Spleen (tissue), 11 donors: ENCODE measurements around the gene MYO18A. TPM values are rescaled to one million over a fixed set of nuclear protein-coding genes. Genes with fewer than 3 reads are reported as not detected.

Experiments used
- DNase-seq: peaks from one replicate; pipeline ENCODE4 v3.0.0-alpha.2; 2020
- H3K27ac ChIP-seq, 8 donors: fragments of 200-600 bp; sonication (generic) in 7 of 8; 1 replicate in 4 of 8; 2 replicates in 4 of 8; pipeline versions ENCODE4 v1.5.0 to v1.8.0; 2016 to 2021; ENCODE audit warnings: inconsistent platforms in 4 of 8, mild to moderate bottlenecking in 4 of 8, moderate library complexity in 1 of 8
- H3K27me3 ChIP-seq, 7 donors: fragments of 200-600 bp; sonication (generic) in 6 of 7; replicated peaks in 1 of 7; 1 replicate in 4 of 7; 2 replicates in 3 of 7; pipeline versions ENCODE4 v1.5.0 to v1.8.0; 2016 to 2021; ENCODE audit warnings: inconsistent platforms in 3 of 7, mild to moderate bottlenecking in 1 of 7
- H3K36me3 ChIP-seq, 6 donors: fragments of 200-600 bp; sonication (generic) in 5 of 6; 1 replicate in 4 of 6; 2 replicates in 2 of 6; pipeline versions ENCODE4 v1.5.0 to v1.8.0; 2016 to 2021; ENCODE audit warnings: inconsistent platforms in 2 of 6
- H3K4me1 ChIP-seq, 6 donors: fragments of 200-600 bp; sonication (generic) in 5 of 6; 1 replicate in 3 of 6; 2 replicates in 3 of 6; pipeline versions ENCODE4 v1.5.0 to v1.8.0; 2016 to 2021; ENCODE audit warnings: inconsistent platforms in 3 of 6
- H3K4me3 ChIP-seq, 8 donors: fragments of 200-600 bp; sonication (generic) in 7 of 8; 1 replicate in 4 of 8; 2 replicates in 4 of 8; pipeline versions ENCODE4 v1.5.0 to v1.8.0; 2016 to 2021; ENCODE audit warnings: inconsistent platforms in 4 of 8, mild to moderate bottlenecking in 4 of 8, moderate library complexity in 2 of 8
- H3K9me3 ChIP-seq, 8 donors: fragments of 200-600 bp; sonication (generic) in 7 of 8; 1 replicate in 4 of 8; 2 replicates in 4 of 8; pipeline versions ENCODE4 v1.5.0 to v1.8.0; 2016 to 2021; ENCODE audit warnings: inconsistent platforms in 4 of 8
- POLR2A ChIP-seq, 3 donors: fragments of 450-650 bp; IDR thresholded peaks; one replicate each; pipeline ENCODE4 v1.5.1; 2017; ENCODE audit warnings: antibody characterized with exemption in 3 of 3, mild to moderate bottlenecking in 1 of 3
- POLR2AphosphoS5 ChIP-seq, 3 donors: sonication (generic); formaldehyde crosslinking; IDR thresholded peaks; one replicate each; pipeline ENCODE4 v1.5.1; 2017; ENCODE audit warnings: antibody characterized with exemption in 3 of 3
- WGBS, 5 donors: extraction: QIAGEN DNeasy Blood & Tissue Kit in 3 of 5; methylation state at CpG; one replicate each; pipeline versions ENCODE4 v1.1.5 to v1.1.7; 2013 to 2018; 5-methylcytosine and 5-hydroxymethylcytosine counted together
- intact Hi-C: fragments of 100-400 bp; cut with DNase I; formaldehyde crosslinking; loops from one replicate; pipeline ENCODE4 v1.15.0; 2023; ENCODE audit warnings: low total_unique reads
- polyA plus RNA-seq, 3 donors: library from polyadenylated mRNA; stranded (reverse); fragments of 200-250 nt; gene quantifications; one replicate each; pipeline ENCODE4 v1.2.1, GENCODE V29; 2013
- total RNA-seq, 7 donors: library from RNA; depleted of rRNA in 3 of 7; stranded (reverse); fragments of >200 nt in 3 of 7; fragmentation: NEBNext Ultra II Directional in 4 of 7; extraction: Animal tissue kit (Norgen Biotek cat#: 25700) in 4 of 7; gene quantifications; one replicate each; pipeline versions ENCODE4 v1.1.0 to v1.2.1, GENCODE V29; 2016 to 2021
- TF ChIP-seq, protein P1 (sequence below), 11 experiments: fragments of 200-600 bp in 7 of 11; fragments of 450-650 bp in 4 of 11; sonication (generic) in 4 of 11; IDR thresholded peaks in 8 of 11; conservative IDR thresholded peaks in 3 of 11; 1 replicate in 7 of 11; 2 replicates in 4 of 11; pipeline versions ENCODE4 v1.4.0 to v1.8.0; 2016 to 2021; ENCODE audit warnings: antibody characterized with exemption in 11 of 11, inconsistent platforms in 4 of 11, mild to moderate bottlenecking in 1 of 11
- donor health status: healthy with polysubstance abuse.
- donor health status: DM: no; HTN: no; CAD: no; lungs with moderate emphysema.
- donor health status: DM: no; HTN: no; CAD: no.
- donor health status: Bipolar disorder and iron deficiency.
- donor health status: healthy.
- donor health status: DM: no; HTN: no; CAD: no.
- donor health status: DM: yes; HTN: yes; CAD: no.

MYO18A gene
- total and polyA plus RNA-seq, 10 donors, result 24.2 to 114 (median 68.0) TPM

- no peaks in the 10 kb centered on the region for H3K9me3 ChIP-seq
- H3K4me3 ChIP-seq, result no peak overlapping the region
- 94 to 98% (median 95%) methylated on average over 16 to 33 of the region's 33 CpGs for WGBS, 5 donors
- H3K4me1 ChIP-seq, result no peaks in the 10 kb centered on the region
- H3K36me3 ChIP-seq, result peaks cover 0 to 100% (median 60%) of the 10 kb centered on the region in 6 donors
- no peak for DNase-seq
- TF ChIP-seq, protein P1, sequence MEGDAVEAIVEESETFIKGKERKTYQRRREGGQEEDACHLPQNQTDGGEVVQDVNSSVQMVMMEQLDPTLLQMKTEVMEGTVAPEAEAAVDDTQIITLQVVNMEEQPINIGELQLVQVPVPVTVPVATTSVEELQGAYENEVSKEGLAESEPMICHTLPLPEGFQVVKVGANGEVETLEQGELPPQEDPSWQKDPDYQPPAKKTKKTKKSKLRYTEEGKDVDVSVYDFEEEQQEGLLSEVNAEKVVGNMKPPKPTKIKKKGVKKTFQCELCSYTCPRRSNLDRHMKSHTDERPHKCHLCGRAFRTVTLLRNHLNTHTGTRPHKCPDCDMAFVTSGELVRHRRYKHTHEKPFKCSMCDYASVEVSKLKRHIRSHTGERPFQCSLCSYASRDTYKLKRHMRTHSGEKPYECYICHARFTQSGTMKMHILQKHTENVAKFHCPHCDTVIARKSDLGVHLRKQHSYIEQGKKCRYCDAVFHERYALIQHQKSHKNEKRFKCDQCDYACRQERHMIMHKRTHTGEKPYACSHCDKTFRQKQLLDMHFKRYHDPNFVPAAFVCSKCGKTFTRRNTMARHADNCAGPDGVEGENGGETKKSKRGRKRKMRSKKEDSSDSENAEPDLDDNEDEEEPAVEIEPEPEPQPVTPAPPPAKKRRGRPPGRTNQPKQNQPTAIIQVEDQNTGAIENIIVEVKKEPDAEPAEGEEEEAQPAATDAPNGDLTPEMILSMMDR (IDR thresholded peaks at IDR 0.05 in 8 of 11, conservative IDR thresholded peaks at IDR 0.05 in 3 of 11), result no peak
- no peak for TF ChIP-seq POLR2A (IDR thresholded peaks at IDR 0.05)
- no peak for TF ChIP-seq POLR2AphosphoS5 (IDR thresholded peaks at IDR 0.05)
- intact Hi-C loops, result no loop called here
- no peaks in the 10 kb centered on the region for H3K27me3 ChIP-seq
- no peak overlapping the region for H3K27ac ChIP-seq
Measured at GRCh38 chr17:29080323-29080722, 99.9 kb downstream of the MYO18A start.

DNA sequence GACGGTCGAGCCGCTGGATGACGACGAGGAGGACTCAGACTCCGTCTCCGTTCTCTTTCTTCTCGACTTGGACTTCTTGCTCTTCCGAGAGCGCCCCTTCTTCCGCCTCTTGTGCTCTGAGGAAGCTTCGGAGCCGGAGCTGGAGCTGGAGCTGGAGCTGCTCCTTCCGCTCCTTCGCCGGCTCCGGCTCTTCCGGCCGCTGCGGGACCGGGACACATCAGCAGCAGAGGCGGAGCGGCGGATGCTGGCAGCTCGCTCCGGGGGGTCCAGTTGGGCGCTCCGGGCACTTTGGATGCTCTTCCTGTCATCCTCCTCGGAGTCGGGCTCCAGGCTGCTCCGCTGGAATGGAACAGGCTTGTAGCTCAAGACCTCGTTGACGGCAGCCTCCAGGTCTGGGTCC, 100.3 kb downstream of the MYO18A start:
- intact Hi-C loops, result no loop called here
- TF ChIP-seq POLR2A (IDR thresholded peaks at IDR 0.05), result no peak
- TF ChIP-seq POLR2AphosphoS5 (IDR thresholded peaks at IDR 0.05), result no peak
- TF ChIP-seq, protein P1 (IDR thresholded peaks at IDR 0.05 in 8 of 11, conservative IDR thresholded peaks at IDR 0.05 in 3 of 11), result no peak
- DNase-seq, result no peak
- H3K27me3 ChIP-seq, result no peaks in the 10 kb centered on the region
- no peak overlapping the region for H3K4me3 ChIP-seq
- no peaks in the 10 kb centered on the region for H3K4me1 ChIP-seq
- 93 to 95% (median 94%) methylated on average over 24 to 33 of the region's 33 CpGs for WGBS, 5 donors
- no peaks in the 10 kb centered on the region for H3K9me3 ChIP-seq
- H3K36me3 ChIP-seq, result peaks cover 0 to 100% (median 56%) of the 10 kb centered on the region in 6 donors
- H3K27ac ChIP-seq, result no peak overlapping the region

- no peak overlapping the region for H3K4me3 ChIP-seq
- TF ChIP-seq POLR2AphosphoS5 (IDR thresholded peaks at IDR 0.05), result peak in 1 of 3 donors; percentile 52
- TF ChIP-seq, protein P1 (IDR thresholded peaks at IDR 0.05 in 8 of 11, conservative IDR thresholded peaks at IDR 0.05 in 3 of 11), result no peak
- 91 to 95% (median 95%) methylated on average over 16 of the region's 16 CpGs for WGBS, 5 donors
- peaks cover 0 to 100% (median 52%) of the 10 kb centered on the region in 6 donors for H3K36me3 ChIP-seq
- no peaks in the 10 kb centered on the region for H3K4me1 ChIP-seq
- no peak for DNase-seq
- no peaks in the 10 kb centered on the region for H3K27me3 ChIP-seq
- H3K27ac ChIP-seq, result no peak overlapping the region
- intact Hi-C loops, result no loop called here
- no peaks in the 10 kb centered on the region for H3K9me3 ChIP-seq
Measured at GRCh38 chr17:29079433-29079832, 100.8 kb downstream of the MYO18A start.

- no peaks in the 10 kb centered on the region for H3K9me3 ChIP-seq
- TF ChIP-seq POLR2A (IDR thresholded peaks at IDR 0.05) (no peak), POLR2AphosphoS5 (IDR thresholded peaks at IDR 0.05) (no peak)
- TF ChIP-seq, protein P1 (IDR thresholded peaks at IDR 0.05 in 8 of 11, conservative IDR thresholded peaks at IDR 0.05 in 3 of 11), result no peak
- intact Hi-C loops, result no loop called here
- no peaks in the 10 kb centered on the region for H3K4me1 ChIP-seq
- DNase-seq, result no peak
- 79 to 93% (median 86%) methylated on average over 9 of the region's 9 CpGs for WGBS, 5 donors
- H3K36me3 ChIP-seq, result peaks cover 0 to 96% (median 45%) of the 10 kb centered on the region in 6 donors
- no peak overlapping the region for H3K27ac ChIP-seq
- no peak overlapping the region for H3K4me3 ChIP-seq
- H3K27me3 ChIP-seq, result no peaks in the 10 kb centered on the region
Measured at GRCh38 chr17:29078183-29079045, 101.8 kb downstream of the MYO18A start.
